CD14-positive monocyte (primary cell): ENCODE data around the gene HSPA8. TPM values are rescaled to one million over a fixed set of nuclear protein-coding genes. Genes with fewer than 3 reads are reported as not detected.

Source experiments
- DNase-seq, 3 donors: peaks; one replicate each; pipeline ENCODE4 v3.0.0-alpha.2; 2011 to 2022
- H2AFZ ChIP-seq: 2 replicates; pipeline ENCODE4 v1.6.0; 2012; ENCODE audit warnings: mild to moderate bottlenecking, low read depth, low read length, inconsistent platforms; ENCODE audit not compliant: insufficient read depth, poor library complexity, severe bottlenecking
- H3K27ac ChIP-seq, 2 donors: 1 replicate in 1 of 2; 2 replicates in 1 of 2; pipeline ENCODE4 v1.5.1; 2012 to 2013; ENCODE audit warnings: low read length in 2 of 2, control low read depth in 1 of 2, inconsistent platforms in 1 of 2, low read depth in 1 of 2, mild to moderate bottlenecking in 1 of 2
- H3K27me3 ChIP-seq, 2 donors: one replicate each; pipeline versions ENCODE4 v1.6.0 to v1.6.1; 2011 to 2013; ENCODE audit warnings: low read length in 2 of 2; ENCODE audit not compliant: control insufficient read depth in 2 of 2, insufficient read depth in 2 of 2
- H3K36me3 ChIP-seq, 2 donors: replicated peaks in 1 of 2; 1 replicate in 1 of 2; 2 replicates in 1 of 2; pipeline versions ENCODE4 v1.5.1 to v1.6.1; 2012 to 2013; ENCODE audit warnings: low read length in 2 of 2, control low read depth in 1 of 2, inconsistent platforms in 1 of 2, mild to moderate bottlenecking in 1 of 2; ENCODE audit not compliant: insufficient read depth in 2 of 2, control insufficient read depth in 1 of 2
- H3K4me1 ChIP-seq, 2 donors: 1 replicate in 1 of 2; 2 replicates in 1 of 2; pipeline versions ENCODE4 v1.5.1 to v1.6.1; 2012 to 2013; ENCODE audit warnings: low read length in 2 of 2, control low read depth in 1 of 2, inconsistent platforms in 1 of 2, mild to moderate bottlenecking in 1 of 2, moderate library complexity in 1 of 2; ENCODE audit not compliant: insufficient read depth in 2 of 2, control insufficient read depth in 1 of 2
- H3K4me2 ChIP-seq: replicated peaks from 2 replicates; pipeline ENCODE3; 2012; ENCODE audit warnings: low read length, moderate library complexity, mild to moderate bottlenecking; ENCODE audit not compliant: poor library complexity, severe bottlenecking; ENCODE audit errors: extremely low read depth
- H3K4me3 ChIP-seq, 3 experiments: fragments of 200-600 bp in 1 of 3; sonication (generic) in 1 of 3; replicated peaks in 1 of 3; 1 replicate in 2 of 3; 2 replicates in 1 of 3; pipeline ENCODE4 v1.5.1; 2011 to 2013; ENCODE audit warnings: low read length in 3 of 3, mild to moderate bottlenecking in 3 of 3, control low read depth in 2 of 3, low read depth in 2 of 3, inconsistent platforms in 1 of 3, moderate library complexity in 1 of 3
- H3K79me2 ChIP-seq: 2 replicates; pipeline ENCODE4 v1.6.0; 2012; ENCODE audit warnings: mild to moderate bottlenecking, control low read depth, inconsistent platforms, low read length, moderate library complexity; ENCODE audit not compliant: insufficient read depth
- H3K9ac ChIP-seq: 2 replicates; pipeline ENCODE4 v1.6.0; 2017; ENCODE audit warnings: low read length, mild to moderate bottlenecking; ENCODE audit not compliant: insufficient read depth, poor library complexity, severe bottlenecking
- H3K9me3 ChIP-seq, 2 donors: replicated peaks in 1 of 2; 1 replicate in 1 of 2; 2 replicates in 1 of 2; pipeline versions ENCODE4 v1.5.1 to v1.6.1; 2012 to 2013; ENCODE audit warnings: low read length in 2 of 2, control low read depth in 1 of 2; ENCODE audit not compliant: control insufficient read depth in 1 of 2, insufficient read depth in 1 of 2
- H4K20me1 ChIP-seq: 2 replicates; pipeline ENCODE4 v1.6.0; 2012; ENCODE audit warnings: mild to moderate bottlenecking, low read length, control low read depth, moderate library complexity; ENCODE audit not compliant: insufficient read depth
- H3K27ac Mint-ChIP-seq, 7 donors: one replicate each; pipeline ENCODE4 v1.8.0; 2020; ENCODE audit warnings: mild to moderate bottlenecking in 7 of 7, mixed read lengths in 7 of 7, moderate library complexity in 6 of 7, inconsistent platforms in 2 of 7
- H3K27me3 Mint-ChIP-seq, 3 donors: one replicate each; pipeline ENCODE4 v1.8.0; 2021 to 2022; ENCODE audit warnings: low read depth in 3 of 3, mild to moderate bottlenecking in 3 of 3, mixed read lengths in 3 of 3, moderate library complexity in 3 of 3, inconsistent platforms in 1 of 3
- H3K36me3 Mint-ChIP-seq, 2 donors: one replicate each; pipeline ENCODE4 v1.8.0; 2020; ENCODE audit warnings: mixed read lengths in 2 of 2, inconsistent platforms in 1 of 2, mild to moderate bottlenecking in 1 of 2
- H3K4me1 Mint-ChIP-seq: one replicate; pipeline ENCODE4 v1.8.0; 2020; ENCODE audit warnings: mild to moderate bottlenecking, mixed read lengths
- H3K4me3 Mint-ChIP-seq, 2 donors: one replicate each; pipeline ENCODE4 v1.8.0; 2020; ENCODE audit warnings: mild to moderate bottlenecking in 2 of 2, mixed read lengths in 2 of 2, moderate library complexity in 1 of 2
- H3K9me3 Mint-ChIP-seq, 7 donors: one replicate each; pipeline ENCODE4 v1.8.0; 2020 to 2022; ENCODE audit warnings: mixed read lengths in 7 of 7, mild to moderate bottlenecking in 6 of 7, moderate library complexity in 6 of 7, inconsistent platforms in 2 of 7
- CTCF ChIP-seq: fragments of 200-600 bp; IDR thresholded peaks from one replicate; pipeline ENCODE4 v1.8.0; 2022; ENCODE audit warnings: antibody characterized with exemption, mild to moderate bottlenecking
- WGBS: methylation state at CpG from one replicate; pipeline ENCODE4 v1.1.5; 2013; ENCODE audit warnings: missing lambda C conversion rate; ENCODE audit not compliant: insufficient coverage; 5-methylcytosine and 5-hydroxymethylcytosine counted together
- intact Hi-C, 2 donors: fragments of 100-400 bp; cut with micrococcal nuclease; formaldehyde crosslinking; loops; one replicate each; pipeline versions ENCODE4 v1.15.0 to v1.15.1; 2023
- polyA plus RNA-seq, 3 donors: library from polyadenylated mRNA; depleted of rRNA in 1 of 3; unstranded in 2 of 3; stranded (reverse) in 1 of 3; fragments of 300-500 nt in 2 of 3; fragments of >200 nt in 1 of 3; fragmentation: Illumina TruSeq in 2 of 3; gene quantifications; 1 replicate in 2 of 3; 2 replicates in 1 of 3; pipeline ENCODE4 v1.2.3, GENCODE V29; 2012 to 2021

The HSPA8 gene
- polyA plus RNA-seq, 3 donors = 399 to 531 (median 511) TPM

- Histone ChIP-seq H3K27ac (no peak overlapping the region), H3K4me2 (no peak overlapping the region), H4K20me1 (no peaks in the 10 kb centered on the region), H2AFZ (no peak overlapping the region), H3K4me1 (peaks cover 0 to 5% of the 10 kb centered on the region in 2 donors), H3K79me2 (no peaks in the 10 kb centered on the region), H3K4me3 (no peak overlapping the region), H3K36me3 (no peaks in the 10 kb centered on the region), H3K9me3 (no peaks in the 10 kb centered on the region), H3K27me3 (no peaks in the 10 kb centered on the region), H3K9ac (no peak overlapping the region)
- TF ChIP-seq CTCF = no peak
- H3K4me1 Mint-ChIP-seq = peaks cover 12% of the 10 kb centered on the region
- H3K36me3 Mint-ChIP-seq = no peaks in the 10 kb centered on the region
- intact Hi-C loops = no loop called here
- DNase-seq = no peak
- H3K27ac Mint-ChIP-seq = peak overlapping the region in 1 of 7 donors; percentile 20
- peaks cover 0 to 4% (median 1%) of the 10 kb centered on the region in 3 donors for H3K27me3 Mint-ChIP-seq
- H3K9me3 Mint-ChIP-seq = no peaks in the 10 kb centered on the region
- WGBS = 37% methylated on average over 5 of the region's 6 CpGs
- H3K4me3 Mint-ChIP-seq = no peak overlapping the region
Measured at GRCh38 chr11:123034597-123034996, 27.3 kb downstream of the HSPA8 start.

- Mint-ChIP-seq H3K27me3 (peaks cover 0 to 4% (median 1%) of the 10 kb centered on the region in 3 donors), H3K36me3 (no peaks in the 10 kb centered on the region), H3K4me3 (peak overlapping the region in 1 of 2 donors; percentile 47), H3K4me1 (peaks cover 12% of the 10 kb centered on the region), H3K9me3 (no peaks in the 10 kb centered on the region), H3K27ac (peak overlapping the region in 1 of 7 donors; percentile 15)
- Histone ChIP-seq H3K4me1 (peaks cover 0 to 5% of the 10 kb centered on the region in 2 donors), H2AFZ (no peak overlapping the region), H3K9ac (no peak overlapping the region), H3K4me2 (no peak overlapping the region), H3K9me3 (no peaks in the 10 kb centered on the region), H3K36me3 (no peaks in the 10 kb centered on the region), H3K27me3 (no peaks in the 10 kb centered on the region), H3K27ac (no peak overlapping the region), H4K20me1 (no peaks in the 10 kb centered on the region), H3K79me2 (no peaks in the 10 kb centered on the region), H3K4me3 (no peak overlapping the region)
- 75% methylated on average over 1 of the region's 10 CpGs for WGBS
- intact Hi-C loops = no loop called here
- no peak for DNase-seq
- no peak for TF ChIP-seq CTCF
Measured at GRCh38 chr11:123033895-123034294, 28.0 kb downstream of the HSPA8 start.
